HG03575 (cell line): ENCODE measurements around the gene ITGB5.

ENCODE experiments used
- ATAC-seq: cut with Tn5 transposase; IDR thresholded peaks from one replicate; pipeline ENCODE4 v1.9.1; 2021; ENCODE audit not compliant: unreplicated experiment, insufficient number of reproducible peaks, low FRiP score; ENCODE audit errors: extremely low read depth

Gene ITGB5

DNA sequence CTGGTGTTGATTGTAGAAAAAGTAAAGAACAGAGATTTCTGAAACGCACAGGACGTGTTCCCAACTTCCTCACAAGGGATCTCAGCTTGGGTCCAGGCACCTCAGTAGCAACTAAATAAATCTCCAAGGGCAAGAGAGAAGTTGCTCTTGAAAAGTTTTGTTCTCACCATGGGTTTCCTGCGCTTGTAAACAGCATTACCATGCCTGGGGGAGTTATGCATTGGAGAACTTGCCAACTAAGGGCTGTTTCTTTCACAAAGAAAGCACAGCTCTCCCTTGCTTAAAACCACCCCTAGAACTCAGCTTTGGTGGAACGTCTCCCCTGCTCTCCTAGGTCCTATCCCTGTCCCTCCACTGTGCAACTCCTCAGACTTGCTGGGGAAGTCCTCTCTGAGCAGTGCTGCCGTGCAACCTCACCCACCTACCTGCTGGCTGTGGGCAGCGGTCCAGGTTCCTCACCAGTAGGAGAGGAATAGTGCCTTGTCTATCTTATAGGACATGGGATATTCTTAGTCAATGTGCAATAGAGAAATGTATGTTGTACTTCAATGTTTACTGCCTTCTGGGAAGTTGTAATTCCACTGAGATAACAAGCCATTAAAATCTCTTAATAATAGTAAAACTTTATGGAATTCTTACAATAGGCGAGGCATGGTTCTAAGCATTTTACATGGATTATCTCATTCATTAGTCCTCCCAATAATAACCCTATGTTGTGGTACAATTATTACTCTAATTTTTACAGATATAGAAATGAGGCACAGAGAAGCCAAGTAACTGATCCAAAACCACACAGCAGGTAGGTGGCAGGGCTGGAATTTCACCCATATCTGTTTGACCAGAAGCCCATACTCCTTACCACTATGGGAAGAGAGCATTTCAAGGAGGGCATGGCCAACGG is 105.4 kb downstream of the ITGB5 start:
- no peak for ATAC-seq

- no peak for ATAC-seq
Measured at GRCh38 chr3:124780761-124781475, 106.2 kb downstream of the ITGB5 start.

DNA sequence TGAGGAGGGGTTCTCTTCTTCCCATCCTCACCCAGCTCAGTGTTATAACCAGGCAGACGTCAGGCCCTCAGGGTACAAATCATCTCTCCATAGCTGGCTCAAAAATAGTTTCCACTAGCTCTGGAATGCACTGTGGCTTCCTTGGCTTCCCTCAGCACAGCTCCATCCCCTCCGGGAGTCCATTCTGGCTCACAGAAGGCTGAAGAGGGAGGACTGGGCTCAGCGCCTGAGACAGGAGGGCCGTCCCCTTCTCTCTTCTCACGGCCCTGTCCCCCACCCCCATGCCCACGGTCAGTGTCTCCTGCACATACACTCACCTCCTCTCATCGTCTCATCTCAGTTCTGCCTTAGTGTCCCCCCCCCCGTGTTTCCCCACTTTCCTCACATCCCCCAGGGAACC is 106.8 kb downstream of the ITGB5 start:
- ATAC-seq: no peak

GRCh38 chr3:124779751-124780191 is 107.4 kb downstream of the ITGB5 start:
- no peak for ATAC-seq

GRCh38 chr3:124779116-124779515 is 108.0 kb downstream of the ITGB5 start:
- ATAC-seq: no peak

DNA sequence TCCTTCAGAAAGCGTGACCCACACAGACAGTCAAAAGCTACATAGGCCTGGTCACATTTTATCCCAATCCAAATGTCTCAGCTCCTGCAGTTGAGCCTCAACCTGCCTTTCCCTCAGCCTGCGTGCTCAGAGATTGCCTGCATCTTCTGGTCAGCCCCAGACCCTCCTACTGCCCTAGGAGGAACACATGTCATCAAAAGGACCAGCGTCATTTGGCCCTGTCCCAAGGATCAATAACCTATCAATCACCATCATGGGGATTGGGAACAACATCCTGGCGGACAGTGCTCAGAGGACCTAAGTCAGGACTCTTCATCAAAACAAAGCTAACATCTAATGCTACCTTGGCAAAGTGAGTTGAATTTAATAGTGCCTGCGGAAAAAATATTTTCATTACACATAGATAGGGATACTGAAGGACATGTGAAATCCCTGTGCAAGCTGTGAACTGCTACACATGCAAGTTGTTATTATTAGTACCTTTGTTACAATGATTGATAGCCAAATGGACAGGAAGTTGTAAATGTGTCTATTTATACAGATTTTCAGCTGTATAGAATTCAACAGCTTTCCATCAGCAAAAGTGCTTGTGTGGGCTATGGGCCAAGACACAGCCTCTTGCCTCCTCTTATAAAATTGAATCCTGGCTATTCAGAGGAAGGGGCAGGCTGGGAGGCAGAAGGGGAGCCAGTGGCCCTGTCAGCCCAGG is 109.2 kb downstream of the ITGB5 start:
- ATAC-seq: no peak

DNA sequence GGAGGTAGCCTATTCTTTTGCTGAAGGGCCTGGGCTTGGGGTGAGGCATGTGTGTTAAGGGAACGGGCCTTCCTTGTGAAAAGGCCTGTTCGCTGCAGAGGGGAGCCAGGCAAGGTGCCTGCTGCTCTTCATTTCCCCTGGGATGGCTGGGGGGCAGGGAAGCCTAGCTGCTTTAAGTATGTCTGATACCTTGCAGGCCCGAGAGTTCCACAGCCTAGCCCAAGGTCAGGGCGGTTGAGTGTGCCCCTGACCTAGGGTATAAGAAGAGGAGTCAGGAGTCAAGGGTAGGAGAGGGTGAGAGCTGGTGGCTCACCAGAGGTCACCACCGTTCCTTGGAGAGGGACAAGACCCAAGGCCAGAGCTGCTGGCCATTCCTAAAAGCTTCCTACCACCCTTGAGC is 110.3 kb downstream of the ITGB5 start:
- ATAC-seq: no peak

- ATAC-seq: no peak
Measured at GRCh38 chr3:124775877-124776276, 111.3 kb downstream of the ITGB5 start.

- ATAC-seq: no peak
Measured at GRCh38 chr3:124774841-124775402, 112.2 kb downstream of the ITGB5 start.

GRCh38 chr3:124774327-124774718 is 112.8 kb downstream of the ITGB5 start:
- ATAC-seq: no peak

DNA sequence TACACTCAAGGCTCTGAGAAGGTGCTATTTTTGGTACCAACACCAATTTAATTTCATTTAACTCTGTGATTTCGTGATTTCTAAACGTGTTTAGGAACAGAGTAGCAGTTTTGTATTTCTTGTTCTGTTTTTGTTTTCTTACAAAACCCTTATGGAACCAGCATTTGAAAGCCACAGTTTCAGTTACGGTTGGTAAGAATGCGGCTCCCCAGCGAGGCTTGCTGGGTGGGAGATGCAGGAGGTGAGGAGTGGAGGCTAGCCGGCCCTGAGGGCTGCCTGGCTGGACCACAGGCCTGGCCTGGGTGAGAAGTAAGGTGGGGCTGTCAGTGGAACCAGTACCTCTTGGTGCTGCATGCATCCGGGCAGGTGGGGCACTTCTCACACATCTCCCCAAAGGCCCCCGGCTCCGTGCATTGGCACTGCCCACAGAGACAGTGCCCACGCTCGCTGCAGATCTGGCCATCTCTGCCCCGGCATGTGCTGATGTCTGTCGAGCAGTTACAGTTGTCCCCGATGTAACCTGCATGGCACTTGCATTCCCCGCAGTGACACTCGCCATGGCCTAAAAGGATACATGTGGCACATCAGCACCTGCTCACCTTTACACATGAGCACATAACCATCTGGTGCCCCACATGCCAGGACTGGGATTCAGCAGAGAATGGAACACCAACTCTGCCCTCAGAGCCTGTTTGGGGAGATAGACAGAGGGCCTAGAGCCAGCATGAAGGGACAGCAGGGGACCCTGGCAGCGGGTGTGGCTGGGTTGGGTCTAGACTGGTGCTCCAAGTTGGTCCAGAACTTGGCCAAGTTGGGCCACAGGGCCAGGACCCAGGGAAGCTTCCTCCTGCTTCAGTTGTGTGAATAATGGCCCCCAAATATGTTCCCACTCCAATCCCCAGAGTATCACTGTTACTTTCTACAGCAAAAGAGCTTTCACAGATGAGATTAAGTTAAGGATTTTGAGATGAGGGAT is 113.5 kb downstream of the ITGB5 start:
- no peak for ATAC-seq

DNA sequence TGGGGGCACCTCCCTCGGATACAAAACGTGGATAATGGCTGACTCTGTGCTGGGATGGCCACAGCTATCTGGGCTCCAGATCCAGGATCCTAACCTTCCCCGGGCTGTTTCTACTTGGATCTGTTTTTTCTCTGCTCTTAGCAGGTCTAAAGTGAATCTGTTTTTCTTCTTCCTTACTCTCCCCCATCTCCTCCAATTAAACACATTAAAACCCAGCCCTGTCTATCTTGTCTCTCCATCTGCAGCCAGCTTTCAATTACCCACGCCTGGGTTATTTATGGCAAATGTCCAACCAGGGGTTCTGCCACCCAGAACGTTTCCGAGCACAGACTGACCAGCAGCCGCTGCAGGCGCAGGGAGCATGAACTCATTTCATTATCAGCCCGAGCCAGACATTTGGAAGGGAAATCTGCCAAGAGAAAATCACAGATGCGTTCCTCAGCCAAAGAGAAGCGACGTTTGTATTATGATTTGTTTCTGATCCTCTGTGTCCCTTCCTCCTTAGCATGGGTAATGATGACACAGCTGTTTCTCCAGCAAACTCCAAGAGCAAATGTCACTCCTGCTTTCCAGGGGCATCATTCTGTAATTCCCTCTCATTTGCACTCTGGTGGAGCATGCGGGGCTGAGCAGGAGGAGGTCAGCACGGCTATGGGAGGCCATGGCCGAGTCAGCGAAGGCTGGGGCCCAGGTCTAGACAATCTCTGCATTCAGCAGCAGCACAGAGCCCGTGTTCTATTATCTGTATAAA is 114.9 kb downstream of the ITGB5 start:
- ATAC-seq: no peak

- no peak for ATAC-seq
Measured at GRCh38 chr3:124771083-124771445, 116.1 kb downstream of the ITGB5 start.

DNA sequence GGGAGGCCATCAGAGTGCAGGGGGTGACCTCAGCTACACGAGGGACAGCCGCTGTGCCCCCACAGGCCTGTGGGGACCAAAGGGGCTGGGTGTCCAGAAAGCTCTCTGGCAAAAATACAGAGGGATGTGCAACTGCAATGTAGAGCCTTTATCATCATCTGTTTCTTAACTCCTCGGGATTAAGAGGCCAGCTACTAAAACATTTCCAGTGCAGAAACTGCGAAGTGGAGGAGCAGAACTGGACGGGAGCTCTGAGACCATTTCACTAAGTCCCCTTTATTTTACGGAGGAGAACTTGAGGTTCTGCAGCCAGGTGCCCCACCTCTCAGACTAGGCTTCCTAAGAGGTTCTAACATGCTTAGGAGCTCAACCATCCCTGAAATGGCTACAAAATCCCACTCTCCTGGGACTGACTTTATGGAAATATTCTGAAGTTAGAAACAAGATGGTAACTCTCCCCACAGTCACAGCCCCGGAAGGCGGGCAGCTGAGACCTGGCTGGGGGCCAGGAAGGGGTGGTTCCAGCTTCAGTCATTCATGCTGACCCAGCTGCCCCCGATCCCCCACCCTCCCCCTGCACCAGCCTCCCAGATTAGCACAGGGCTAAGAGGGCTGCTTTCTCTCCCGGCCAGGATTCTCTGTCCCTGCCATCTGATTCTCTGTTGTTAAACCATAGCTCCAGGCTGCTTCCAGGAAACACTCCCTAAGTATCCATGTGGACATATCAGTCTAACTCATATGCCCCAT is 116.7 kb downstream of the ITGB5 start:
- ATAC-seq: no peak

DNA sequence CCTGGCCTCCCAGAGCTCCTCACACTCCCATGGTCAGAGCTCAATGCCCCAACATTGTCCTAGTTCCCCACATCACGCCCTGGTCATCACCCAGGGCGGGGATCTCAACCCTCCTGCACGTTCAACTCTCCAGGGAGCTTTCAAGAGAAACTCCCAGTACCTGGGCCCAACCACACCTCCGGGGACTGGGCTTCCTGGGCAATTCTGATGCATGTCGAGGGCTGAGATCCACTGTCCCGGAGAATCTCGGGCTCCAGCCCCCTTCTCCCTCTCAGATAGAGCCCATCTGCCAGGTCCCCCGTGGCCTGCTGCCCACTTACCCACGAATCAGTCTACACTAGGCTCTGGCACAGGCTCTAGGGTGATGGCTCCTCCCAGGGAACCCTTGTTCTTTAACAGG is 117.7 kb downstream of the ITGB5 start:
- no peak for ATAC-seq

- no peak for ATAC-seq
Measured at GRCh38 chr3:124768812-124769211, 118.4 kb downstream of the ITGB5 start.

GRCh38 chr3:124767691-124768090 is 119.5 kb downstream of the ITGB5 start:
- no peak for ATAC-seq
